ENCODE results near the gene CSNK2B. TPM values are rescaled to one million over a fixed set of nuclear protein-coding genes. Genes with fewer than 3 reads are reported as not detected.

Gene CSNK2B
- total and polyA plus RNA-seq, 9 of the 15 experiments (the other 6 are each of a cell fraction or from before 2014, with no cell fraction given) = 120 to 1,126 (median 529) TPM

DNA sequence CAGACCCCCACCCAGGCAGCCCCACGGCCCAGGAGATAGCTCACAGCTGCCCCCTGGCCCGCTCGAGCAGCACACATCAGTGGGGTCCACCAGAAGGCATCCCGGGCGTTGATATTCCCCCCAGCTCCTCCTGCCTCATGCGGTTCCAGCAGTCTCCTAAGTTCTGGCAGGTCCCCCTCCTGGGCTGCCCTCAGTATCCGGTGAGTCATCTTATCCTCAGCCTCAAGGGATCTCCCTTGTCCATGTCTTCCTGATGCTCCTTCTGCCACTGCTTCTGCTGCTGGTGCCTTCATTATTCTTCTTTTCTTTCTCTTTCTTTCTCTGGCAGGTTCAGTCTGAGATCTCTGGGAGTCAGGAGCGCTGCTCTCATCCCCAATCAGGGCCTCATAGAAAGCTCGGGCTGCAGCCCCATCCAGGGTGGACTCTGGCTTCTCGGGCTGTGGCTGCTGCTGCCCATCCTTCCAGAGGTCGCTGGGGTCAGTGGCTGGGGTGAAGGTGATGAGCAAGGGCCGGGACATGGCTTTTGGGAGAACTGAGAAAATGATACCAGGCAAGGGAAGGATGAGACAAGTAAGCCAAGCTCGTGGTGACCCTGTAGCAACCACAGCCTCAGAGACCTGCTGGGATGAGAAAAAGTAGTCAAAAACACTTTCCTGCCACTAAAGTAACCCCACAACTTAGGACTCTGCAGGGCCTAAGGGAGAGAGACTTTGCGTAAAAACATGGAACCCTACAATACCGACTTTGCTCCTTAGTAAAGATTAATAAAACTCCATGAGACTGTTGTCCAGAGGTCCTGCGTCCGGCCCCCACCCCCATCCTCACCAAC, 1.7 kb upstream of the CSNK2B start (continued):
- TF ChIP-seq ETS1 (conservative IDR thresholded peaks at IDR 0.05; ENCODE audit: control insufficient read depth, low read depth, low read length) (0 out of 2 replicates have a peak, but pooled peaks have one; percentile 40), TRIM25 (IDR thresholded peaks at IDR 0.05; ENCODE audit: borderline replicate concordance) (no peak), NFATC3 (IDR thresholded peaks at IDR 0.05) (no peak), PML (IDR thresholded peaks at IDR 0.05; ENCODE audit: low read length) (0 out of 2 replicates have a peak, but pooled peaks have one; percentile 11), HDAC8 (tag; IDR thresholded peaks at IDR 0.05) (no peak), ZBED1 (IDR thresholded peaks at IDR 0.05) (no peak), PPARD (CRISPR knock-in tag; IDR thresholded peaks at IDR 0.05) (no peak), WHSC1 (IDR thresholded peaks at IDR 0.05; ENCODE audit: low read length) (no peak), DACH1 (IDR thresholded peaks at IDR 0.05; ENCODE audit: partially characterized antibody) (no peak), ZFP36 (IDR thresholded peaks at IDR 0.05; ENCODE audit: low read depth, low read length, partially characterized antibody) (no peak), FOS (IDR thresholded peaks at IDR 0.05; ENCODE audit: extremely low read depth, insufficient read length) (no peak), RBBP5 (IDR thresholded peaks at IDR 0.05; ENCODE audit: borderline replicate concordance, insufficient read depth, low read length, poor library complexity, severe bottlenecking) (no peak), RAD21 (CRISPR knock-in tag; conservative IDR thresholded peaks at IDR 0.05 in 1 of 2, IDR thresholded peaks at IDR 0.05 in 1 of 2) (0 out of 4 replicates have a peak, but pooled peaks of 1 of the 2 experiments have one; percentile 2), NR1H2 (CRISPR knock-in tag; IDR thresholded peaks at IDR 0.05) (no peak; the same call in 1 of the 2 replicates), KAT2B (IDR thresholded peaks at IDR 0.05; ENCODE audit: low read depth, low read length) (no peak), TAL1 (IDR thresholded peaks at IDR 0.05) (peak; percentile 32; the same call in 1 of the 2 replicates), FOXA3 (CRISPR knock-in tag; conservative IDR thresholded peaks at IDR 0.05 in 1 of 2, IDR thresholded peaks at IDR 0.05 in 1 of 2) (0 out of 4 replicates have a peak, but pooled peaks of 1 of the 2 experiments have one; percentile 35)
- TF ChIP-seq, protein P1, sequence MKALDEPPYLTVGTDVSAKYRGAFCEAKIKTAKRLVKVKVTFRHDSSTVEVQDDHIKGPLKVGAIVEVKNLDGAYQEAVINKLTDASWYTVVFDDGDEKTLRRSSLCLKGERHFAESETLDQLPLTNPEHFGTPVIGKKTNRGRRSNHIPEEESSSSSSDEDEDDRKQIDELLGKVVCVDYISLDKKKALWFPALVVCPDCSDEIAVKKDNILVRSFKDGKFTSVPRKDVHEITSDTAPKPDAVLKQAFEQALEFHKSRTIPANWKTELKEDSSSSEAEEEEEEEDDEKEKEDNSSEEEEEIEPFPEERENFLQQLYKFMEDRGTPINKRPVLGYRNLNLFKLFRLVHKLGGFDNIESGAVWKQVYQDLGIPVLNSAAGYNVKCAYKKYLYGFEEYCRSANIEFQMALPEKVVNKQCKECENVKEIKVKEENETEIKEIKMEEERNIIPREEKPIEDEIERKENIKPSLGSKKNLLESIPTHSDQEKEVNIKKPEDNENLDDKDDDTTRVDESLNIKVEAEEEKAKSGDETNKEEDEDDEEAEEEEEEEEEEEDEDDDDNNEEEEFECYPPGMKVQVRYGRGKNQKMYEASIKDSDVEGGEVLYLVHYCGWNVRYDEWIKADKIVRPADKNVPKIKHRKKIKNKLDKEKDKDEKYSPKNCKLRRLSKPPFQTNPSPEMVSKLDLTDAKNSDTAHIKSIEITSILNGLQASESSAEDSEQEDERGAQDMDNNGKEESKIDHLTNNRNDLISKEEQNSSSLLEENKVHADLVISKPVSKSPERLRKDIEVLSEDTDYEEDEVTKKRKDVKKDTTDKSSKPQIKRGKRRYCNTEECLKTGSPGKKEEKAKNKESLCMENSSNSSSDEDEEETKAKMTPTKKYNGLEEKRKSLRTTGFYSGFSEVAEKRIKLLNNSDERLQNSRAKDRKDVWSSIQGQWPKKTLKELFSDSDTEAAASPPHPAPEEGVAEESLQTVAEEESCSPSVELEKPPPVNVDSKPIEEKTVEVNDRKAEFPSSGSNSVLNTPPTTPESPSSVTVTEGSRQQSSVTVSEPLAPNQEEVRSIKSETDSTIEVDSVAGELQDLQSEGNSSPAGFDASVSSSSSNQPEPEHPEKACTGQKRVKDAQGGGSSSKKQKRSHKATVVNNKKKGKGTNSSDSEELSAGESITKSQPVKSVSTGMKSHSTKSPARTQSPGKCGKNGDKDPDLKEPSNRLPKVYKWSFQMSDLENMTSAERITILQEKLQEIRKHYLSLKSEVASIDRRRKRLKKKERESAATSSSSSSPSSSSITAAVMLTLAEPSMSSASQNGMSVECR (CRISPR knock-in tag; IDR thresholded peaks at IDR 0.05) = no peak; the same call in 1 of the 2 replicates
- TF ChIP-seq, protein P2, sequence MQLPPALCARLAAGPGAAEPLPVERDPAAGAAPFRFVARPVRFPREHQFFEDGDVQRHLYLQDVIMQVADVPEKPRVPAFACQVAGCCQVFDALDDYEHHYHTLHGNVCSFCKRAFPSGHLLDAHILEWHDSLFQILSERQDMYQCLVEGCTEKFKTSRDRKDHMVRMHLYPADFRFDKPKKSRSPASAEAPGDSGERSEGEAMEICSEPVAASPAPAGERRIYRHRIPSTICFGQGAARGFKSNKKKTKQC (CRISPR knock-in tag; IDR thresholded peaks at IDR 0.05) = no peak
